ENCODE data around the gene NMNAT2.

NMNAT2 gene

DNA sequence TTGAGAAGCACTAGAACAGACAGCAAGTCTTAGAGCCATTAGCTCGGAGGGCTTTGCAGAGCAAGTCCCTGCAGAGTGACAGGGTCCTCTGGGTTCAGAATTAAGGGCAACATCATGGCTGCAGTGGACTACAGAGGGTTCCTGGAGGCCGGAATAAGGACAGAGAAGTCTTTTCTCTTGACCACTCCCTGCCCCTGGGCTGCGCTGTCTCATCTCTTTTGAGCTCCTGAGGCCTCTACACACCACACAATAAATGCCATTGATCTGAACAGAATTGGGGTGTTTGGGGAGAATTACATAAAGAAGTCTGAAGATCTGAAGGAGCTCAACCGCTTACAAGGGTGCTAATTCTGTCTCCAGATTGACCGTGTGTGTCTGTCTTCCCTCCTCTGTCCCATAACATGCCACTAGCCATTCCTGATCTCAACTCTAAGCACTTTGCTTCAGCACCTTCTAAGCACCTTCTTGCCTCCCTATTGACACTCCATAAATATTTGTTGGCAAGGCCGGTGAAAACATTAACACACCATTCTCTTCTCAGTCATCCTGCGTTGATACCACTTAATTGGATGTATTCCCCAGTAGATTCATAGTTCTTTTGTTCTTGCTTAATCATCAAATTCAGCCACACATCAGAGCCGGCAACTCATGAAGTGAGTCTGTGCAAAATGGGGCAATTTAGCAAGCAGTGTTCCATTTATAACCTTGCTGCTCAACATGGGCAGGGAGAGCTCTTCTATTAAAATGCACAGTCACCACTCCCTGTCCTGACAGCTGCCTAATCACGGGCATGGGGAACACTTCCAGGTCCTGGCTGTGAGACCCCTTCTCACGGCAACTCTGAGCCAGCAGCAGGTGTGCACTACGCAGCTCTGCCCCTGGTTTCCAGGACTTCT, 49.7 kb downstream of the NMNAT2 start:
- in situ Hi-C loops (cut with MboI; ENCODE audit: low sequenced_read_pairs) = no loop called here

DNA sequence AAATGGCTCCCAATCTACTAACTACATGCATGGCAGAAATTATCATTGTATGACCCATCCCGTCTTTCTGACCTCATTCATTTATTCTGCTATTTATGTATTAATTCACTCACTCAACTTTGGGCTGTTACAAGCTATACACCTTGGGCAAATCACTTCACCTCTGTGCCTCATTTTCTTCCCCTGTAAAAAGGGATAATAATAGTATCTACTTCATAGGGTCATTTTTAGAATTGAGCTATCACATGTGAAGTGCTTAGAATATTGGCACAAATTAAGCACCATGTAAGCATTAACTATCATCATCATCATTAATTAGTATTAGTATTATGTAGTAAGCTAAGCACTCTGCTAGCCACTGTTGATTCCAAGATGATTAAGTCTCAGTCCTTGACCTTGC, 52.1 kb downstream of the NMNAT2 start:
- in situ Hi-C loops (cut with MboI; ENCODE audit: low sequenced_read_pairs) = no loop called here

DNA sequence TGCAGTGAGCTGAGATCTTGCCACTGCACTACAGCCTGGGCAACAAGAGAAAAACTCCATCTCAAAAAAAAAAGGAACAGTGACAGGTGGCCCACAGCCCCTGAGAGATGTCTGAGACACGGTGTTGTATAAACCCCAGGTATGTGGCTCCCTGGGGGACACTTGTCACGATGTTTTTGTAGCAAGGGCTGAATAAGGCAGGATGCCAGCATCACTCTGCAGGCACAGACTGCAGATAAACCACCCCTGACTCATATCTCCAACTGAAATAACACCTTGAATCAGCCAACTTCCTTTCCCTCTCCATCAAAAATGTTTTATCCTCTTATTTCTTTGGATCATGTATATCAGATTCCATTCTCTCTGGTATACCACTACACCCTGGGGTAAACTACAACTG, 52.5 kb downstream of the NMNAT2 start:
- in situ Hi-C loops (cut with MboI; ENCODE audit: low sequenced_read_pairs) = no loop called here

DNA sequence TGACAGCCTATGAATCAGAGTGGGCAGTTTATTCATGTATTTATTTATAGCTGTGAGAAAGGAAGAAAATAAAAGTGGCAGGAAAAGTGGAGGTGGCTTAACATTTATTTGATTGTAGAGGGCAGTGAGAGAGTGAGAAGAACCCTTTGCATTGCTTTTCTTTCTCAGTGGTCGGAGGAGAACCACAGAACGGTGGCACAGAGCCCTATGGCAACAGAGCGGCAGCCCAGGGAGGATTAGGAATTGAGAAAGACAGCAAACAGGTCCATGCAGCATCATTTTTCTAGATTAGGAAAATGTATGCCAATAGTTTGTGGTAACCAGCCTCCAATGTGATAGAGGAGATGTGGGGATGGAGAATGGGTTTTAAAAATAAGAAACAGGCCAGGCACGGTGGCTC, 53.1 kb downstream of the NMNAT2 start:
- in situ Hi-C loops (cut with MboI; ENCODE audit: low sequenced_read_pairs) = no loop called here

DNA sequence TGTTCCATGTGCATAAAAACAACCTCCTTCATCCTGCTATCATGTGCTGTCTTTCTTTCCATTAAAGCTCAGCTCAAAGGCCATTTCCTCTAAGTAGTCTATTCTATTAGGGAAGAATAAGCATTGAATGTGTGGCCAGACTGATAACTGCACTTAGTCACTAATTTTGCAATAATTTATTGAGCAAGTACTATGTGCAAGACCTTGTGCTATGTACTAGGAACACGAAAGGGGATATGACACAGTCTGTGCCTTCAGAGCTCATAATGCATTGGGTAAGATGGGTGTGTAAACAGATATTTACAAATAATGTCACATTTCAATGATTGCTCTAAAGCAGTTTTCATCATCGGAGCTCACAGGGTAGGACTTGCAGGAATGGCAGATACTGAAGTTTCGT, 54.2 kb downstream of the NMNAT2 start:
- in situ Hi-C loops (cut with MboI; ENCODE audit: low sequenced_read_pairs) = no loop called here

DNA sequence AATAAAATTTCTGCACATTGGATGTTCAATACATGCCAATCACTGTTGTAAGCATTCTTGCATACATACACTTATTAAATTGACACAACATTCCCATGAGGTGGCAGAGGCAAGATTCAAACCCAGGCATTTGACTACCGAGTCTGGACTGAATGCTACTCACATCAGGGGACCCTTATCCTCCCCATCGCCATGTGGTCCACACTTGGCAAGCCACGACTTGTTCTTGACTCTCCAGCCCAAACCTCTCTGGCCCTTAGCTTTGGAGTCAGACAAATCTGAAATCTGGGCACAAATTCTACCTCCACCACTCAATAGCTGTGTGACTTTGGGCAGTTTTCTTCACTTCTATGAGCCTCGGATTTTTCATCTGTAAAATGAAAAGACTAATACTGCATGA, 57.1 kb downstream of the NMNAT2 start:
- in situ Hi-C loops (cut with MboI; ENCODE audit: low sequenced_read_pairs) = no loop called here

DNA sequence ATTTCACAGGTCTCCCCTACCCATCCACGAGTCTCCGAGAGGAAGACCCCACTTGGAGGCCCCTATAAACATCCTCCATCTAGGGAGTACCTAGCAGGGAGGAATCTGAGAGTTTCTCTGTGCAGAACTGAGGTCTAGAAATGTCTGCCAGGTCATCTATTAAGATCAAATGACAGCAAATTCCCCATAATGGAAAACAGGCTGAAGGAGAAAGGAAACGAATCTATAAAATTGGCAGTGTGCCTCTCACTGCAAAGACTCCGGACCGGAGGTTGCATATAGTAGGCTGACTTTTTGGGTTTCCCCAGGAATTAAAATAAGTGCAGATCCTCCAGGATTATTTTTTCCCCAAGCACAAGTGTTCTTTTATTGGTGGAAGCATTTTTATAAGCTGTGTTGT, 57.7 kb downstream of the NMNAT2 start:
- in situ Hi-C loops (cut with MboI; ENCODE audit: low sequenced_read_pairs) = no loop called here

DNA sequence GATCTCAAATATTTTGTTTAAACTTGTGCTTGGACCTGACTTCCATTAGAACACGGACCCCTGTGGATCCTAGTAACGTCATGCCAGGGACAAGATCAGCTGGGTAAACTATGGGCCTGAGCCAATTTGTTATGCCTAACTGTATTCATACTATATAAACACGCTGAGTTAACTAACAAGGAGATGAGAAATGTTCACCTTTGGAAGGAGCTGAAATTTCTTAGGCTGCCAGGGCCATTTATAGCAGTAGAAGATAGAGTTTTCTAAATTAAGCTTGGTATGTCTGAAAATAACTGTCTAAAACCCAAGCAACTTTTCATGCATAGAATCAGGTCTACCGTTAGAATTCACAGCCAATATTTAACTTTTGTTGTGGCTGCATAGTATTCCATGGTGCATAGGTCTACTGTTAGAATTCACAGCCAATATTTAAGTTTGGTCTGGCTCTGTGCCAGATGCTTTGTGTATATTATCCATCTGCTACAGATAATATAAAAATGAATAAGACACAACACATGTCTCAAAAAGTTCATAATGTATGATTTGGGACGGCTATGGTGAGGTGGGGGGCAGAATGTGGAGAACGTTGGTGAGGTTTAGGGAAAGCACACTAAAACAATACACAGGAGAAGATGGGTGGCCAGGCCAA, 61.5 kb downstream of the NMNAT2 start:
- in situ Hi-C loops (cut with MboI; ENCODE audit: low sequenced_read_pairs) = no loop called here

DNA sequence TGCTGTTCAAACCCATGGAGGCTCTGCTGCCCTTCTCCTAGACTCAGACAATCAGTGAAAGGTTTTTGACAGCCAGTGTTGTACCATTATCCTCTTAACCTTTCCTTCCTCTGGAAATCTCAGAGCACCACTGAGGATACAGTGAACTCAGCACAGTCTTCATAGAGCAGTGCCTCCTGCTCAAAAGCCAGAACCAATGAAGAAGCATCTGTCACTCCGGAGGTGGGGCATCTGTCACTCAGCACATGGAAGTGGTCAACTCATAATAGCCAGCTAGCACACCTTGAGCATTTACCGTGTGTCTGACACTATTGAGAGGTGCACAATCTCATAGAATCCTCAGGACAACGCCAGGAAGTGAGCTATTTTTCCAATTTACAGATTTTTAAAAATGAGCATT, 62.4 kb downstream of the NMNAT2 start:
- in situ Hi-C loops (cut with MboI; ENCODE audit: low sequenced_read_pairs) = no loop called here

DNA sequence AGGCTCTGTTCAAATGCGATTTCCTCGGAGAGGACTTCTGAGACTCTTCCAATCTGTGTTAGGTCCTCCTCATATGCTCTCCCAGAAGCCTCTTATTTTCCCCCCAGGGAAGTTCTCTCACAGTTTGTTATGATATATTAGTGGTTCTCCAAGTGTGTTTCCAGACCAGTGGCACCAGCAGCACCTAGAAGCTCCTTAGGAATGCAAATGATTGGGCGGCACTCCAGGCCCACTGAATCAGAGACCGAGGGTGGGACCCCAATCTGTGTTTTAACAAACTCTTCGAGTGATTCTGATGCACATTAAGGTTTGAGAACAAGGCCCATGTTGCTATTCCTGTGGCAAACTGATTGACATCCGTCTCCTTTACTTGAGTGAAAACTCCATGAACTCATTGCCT, 63.0 kb downstream of the NMNAT2 start:
- in situ Hi-C loops (cut with MboI; ENCODE audit: low sequenced_read_pairs) = no loop called here

DNA sequence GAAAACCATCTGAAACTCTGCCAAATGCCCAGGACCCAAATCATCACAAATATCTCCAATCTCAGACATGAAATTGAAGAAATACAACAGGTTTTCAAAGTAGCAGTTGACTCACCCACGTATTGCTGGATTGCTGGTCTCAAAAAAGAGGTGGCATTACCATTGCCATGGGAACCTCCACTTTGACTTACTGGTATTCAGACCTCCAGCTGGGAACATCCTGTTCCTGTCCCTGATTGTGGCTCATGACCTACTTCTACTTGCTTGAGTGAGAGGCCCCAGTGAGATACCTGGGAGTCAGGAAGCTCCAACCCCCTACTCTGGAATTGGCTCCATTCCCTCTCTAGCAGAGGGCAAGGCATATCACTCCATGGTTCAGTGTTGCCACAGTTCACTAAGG, 64.6 kb downstream of the NMNAT2 start:
- in situ Hi-C loops (cut with MboI; ENCODE audit: low sequenced_read_pairs) = no loop called here

DNA sequence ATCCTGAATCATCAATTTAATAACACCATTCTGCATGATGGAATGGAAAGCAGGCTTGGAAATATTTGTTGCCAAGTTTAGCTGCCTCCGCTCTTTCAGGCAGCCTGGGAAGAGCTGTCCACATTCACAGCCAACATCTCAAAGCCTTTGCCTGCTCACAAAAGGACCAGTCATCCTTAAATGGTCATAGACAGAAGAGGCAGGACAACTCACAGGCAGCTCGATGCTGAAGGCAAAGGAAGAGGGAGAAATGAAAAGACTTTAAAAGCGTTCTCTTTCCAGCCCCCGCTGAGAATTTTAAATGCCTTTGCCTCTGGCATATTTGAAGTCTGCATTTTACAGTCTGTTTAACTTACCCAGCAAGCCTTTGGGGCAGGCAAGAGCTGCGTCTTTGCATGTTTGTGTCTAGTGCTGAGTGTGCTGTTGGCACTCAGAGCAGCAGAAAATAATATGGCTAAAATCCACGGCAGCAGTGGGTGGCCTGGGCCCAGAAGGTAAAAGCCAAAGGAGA, 68.9 kb downstream of the NMNAT2 start:
- in situ Hi-C loops (cut with MboI; ENCODE audit: low sequenced_read_pairs) = no loop called here

DNA sequence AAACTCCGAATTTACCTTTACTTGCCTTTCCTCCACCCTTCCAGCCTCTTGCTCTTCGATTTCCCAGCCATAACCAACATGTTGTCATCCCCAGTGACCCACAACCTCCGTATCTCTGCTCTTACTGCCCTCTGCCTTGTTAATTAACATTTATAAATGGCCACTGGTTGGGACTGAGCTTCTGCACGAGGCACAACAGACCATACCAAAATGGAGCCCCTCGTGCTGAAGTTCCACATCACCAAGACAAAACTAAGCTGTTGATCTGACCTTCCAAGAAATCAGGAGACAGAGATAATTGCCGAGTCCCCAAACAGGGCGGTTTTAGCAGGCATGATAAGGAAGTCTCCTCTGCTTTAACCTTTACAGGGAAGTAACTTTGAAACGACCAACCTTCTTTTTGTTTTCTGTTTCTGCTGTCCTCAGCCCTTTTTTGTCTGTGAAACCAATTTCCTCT, 71.9 kb downstream of the NMNAT2 start:
- in situ Hi-C loops (cut with MboI; ENCODE audit: low sequenced_read_pairs) = no loop called here

DNA sequence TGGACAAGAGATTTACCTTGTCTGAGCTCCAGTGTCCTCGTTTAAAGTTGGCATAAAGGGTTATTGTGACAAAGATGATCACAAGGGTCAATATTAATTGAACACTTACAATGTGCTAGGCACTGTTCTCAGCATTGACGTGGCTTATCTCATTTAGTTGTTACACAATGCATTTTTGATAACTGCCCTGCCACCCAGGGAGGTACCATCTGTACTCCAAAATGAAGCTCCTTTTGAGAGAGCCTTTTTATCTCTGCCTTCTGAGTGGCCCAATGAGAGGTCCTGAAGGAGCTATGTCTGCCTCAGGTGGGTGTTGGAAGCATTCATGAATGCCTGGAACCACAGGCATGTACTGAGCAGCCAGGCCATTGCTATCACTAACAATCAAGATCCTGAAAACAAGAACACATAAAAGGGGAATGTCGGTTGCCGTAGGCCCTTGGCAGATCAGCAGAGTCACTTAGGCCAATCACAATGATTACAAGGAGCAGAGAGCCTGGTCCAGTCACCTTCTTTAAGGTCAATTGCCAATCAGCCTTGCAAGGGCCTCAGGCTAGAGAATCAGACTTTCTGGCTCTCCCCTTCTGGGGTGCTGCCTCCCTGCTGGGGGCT, 78.5 kb downstream of the NMNAT2 start:
- in situ Hi-C loops (cut with MboI; ENCODE audit: low sequenced_read_pairs) = no loop called here

DNA sequence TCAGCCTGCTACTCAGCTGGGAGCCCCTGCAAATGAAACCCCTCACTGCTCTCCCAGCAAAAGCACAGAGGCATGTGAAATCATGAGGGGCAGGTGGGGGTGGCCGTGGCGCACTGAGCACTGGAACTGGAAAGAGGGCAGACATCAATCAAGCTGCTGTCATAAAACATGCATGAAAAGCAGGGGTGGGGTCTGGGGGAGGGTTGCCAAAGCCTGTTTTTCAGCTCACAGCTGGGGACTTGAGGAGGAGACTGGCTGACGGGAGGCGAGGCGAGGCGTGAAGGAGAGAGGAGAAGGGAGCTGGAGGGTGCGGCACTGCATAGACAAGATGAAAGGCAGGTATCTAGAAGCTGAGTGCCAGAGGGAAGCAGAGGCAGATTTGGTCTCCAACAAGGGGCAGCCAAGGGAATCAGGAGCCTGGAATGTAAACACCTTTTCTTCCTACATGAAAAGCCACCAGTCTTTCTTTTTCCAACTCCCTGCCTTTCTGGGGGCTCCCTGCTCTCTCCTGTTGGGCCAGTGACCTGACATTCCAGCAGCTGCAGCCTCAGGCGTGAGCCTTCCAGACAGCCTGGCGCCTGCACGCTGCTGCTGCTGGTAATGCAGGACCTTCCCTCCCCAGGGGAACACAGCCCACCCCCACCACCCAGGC, 87.0 kb downstream of the NMNAT2 start:
- in situ Hi-C loops (cut with MboI; ENCODE audit: low sequenced_read_pairs) = no loop called here

DNA sequence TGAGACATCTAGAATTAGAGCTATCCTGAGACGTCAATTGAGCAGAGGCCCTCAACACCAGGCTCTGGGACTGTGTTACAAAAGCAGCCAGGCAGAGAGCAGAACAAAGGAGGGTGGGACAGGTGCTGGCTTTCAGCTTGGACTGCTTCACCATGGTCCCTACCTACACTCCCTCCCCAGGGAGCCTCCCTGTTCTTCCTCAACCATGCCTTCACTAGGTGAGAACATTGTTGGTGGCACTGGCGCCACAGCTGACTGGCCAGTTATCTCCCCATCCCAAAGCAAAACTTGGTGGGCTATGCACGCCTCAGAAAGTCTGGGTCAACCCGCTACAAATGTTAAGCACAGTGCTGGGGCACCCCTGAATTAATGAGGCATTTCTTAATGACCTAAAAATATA, 87.8 kb downstream of the NMNAT2 start:
- in situ Hi-C loops (cut with MboI; ENCODE audit: low sequenced_read_pairs) = no loop called here

DNA sequence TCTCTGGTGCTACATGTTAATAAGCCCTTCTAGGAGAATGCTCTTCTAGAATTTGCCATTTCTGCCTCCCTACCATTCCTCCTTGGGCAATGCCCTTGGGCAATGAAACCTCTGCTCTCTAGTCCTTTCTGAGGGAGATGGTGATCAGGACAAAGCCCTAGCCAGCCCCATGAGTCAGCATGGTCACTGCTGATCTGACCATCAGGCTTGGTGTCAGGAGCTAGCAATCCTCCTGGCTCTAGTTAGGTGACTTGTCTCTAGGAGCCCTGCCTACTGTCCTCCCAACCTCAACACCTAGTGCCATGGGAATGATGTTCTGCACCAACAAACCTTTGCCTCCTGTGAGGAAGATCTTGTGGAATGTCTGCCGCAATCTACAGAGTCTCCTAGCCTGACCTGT, 89.8 kb downstream of the NMNAT2 start:
- in situ Hi-C loops (cut with MboI; ENCODE audit: low sequenced_read_pairs) = no loop called here

DNA sequence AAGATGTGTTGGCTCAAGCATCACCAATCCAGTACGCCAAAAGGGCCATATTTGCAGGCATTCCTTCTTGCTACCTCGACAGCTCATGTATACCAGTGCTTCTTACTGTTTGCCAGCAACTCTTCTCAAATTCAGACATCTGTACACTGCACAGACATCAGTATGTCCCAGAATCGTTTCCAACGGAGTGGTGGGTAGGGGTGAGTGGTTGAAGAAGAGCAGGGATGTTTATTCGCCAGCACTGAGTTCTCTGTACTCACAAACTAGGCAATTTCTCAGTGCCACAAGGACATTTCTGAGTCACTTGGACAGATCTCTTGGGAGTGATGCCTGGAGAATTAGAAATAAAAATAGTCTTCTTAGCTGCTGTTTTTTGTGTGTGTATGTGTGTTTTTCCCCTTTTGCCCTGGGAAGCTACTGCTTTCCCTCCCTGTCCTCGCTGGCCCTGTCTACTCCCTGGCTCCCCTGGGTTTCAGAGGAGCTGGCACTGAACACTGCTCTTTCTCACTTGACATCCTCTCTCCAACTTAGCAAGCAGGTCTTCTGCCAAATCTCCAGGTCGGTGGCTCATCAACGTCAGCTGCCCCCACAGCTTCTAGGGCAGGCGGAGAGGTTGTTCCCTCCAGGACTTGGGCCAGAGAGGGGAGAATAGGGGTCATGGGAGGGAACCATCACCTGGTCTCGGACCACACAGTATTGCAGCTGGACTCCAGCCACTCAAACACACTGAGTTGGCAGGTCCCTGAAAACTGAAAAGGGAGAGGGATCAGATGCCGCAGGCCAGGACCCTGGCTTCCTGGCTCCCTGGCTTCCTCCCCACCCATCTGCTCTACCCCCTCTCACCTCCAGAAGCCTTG, 90.5 kb downstream of the NMNAT2 start:
- in situ Hi-C loops (cut with MboI; ENCODE audit: low sequenced_read_pairs) = no loop called here

DNA sequence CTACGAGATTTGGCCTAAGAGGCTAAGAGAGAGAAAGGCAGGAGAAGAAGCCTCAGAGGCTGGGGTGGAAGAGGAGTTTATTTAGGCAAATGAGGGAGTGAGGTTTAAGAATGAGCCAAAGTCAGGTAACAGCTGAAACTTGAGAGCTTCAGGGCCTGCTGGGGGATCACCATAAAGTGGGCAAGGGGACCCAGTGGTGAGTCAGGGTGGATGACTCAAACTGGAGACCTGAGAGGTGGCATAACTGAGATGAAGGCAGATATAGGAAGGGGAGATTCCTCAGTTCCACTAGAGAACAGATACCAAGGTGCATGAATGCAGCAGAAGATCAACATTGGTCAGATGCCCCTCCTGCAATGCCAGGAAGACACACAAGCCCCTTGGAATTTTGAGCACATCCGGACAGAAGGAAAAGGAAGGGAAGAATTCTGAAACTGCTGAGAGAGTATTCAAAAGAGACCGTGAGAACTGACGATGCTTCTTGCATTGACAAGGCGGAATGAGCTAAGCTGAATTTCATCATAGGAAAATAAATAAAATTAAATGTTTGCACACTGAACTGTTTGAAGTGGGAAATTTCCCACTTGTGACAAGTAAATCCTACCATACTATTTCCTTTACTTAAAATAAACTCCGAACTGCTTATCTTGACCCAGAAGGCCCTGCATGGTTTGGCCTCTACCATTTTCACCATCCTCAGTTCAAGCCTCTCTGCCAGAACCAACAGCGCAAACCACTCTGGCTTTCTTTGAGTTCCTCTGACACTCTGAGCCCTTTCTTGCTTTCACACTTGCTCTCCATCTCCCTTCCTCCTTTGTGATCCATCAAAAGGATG, 94.1 kb downstream of the NMNAT2 start:
- in situ Hi-C loops (cut with MboI; ENCODE audit: low sequenced_read_pairs) = no loop called here
